IPS-18c (cell line): ENCODE measurements around the gene MYZAP.

Experiments used
- H3K4me3 ChIP-seq: 2 replicates; pipeline ENCODE4 v1.7.0; 2013; ENCODE audit warnings: low read depth, mild to moderate bottlenecking, low read length, moderate library complexity; ENCODE audit not compliant: insufficient read depth
- H3K9me3 ChIP-seq: one replicate; pipeline ENCODE4 v1.6.1; 2013; ENCODE audit warnings: mild to moderate bottlenecking, low read length, moderate library complexity; ENCODE audit not compliant: control insufficient read depth, insufficient read depth

MYZAP gene

GRCh38 chr15:57580866-57581265 is 10.8 kb upstream of the MYZAP start:
- Histone ChIP-seq H3K9me3 (no peaks in the 10 kb centered on the region), H3K4me3 (no peak overlapping the region)

GRCh38 chr15:57582090-57582489 is 9.6 kb upstream of the MYZAP start:
- Histone ChIP-seq H3K4me3 (no peak overlapping the region), H3K9me3 (no peaks in the 10 kb centered on the region)

- H3K4me3 ChIP-seq: no peak overlapping the region
- no peaks in the 10 kb centered on the region for H3K9me3 ChIP-seq
Observed at GRCh38 chr15:57583282-57583681, 8.4 kb upstream of the MYZAP start.

- Histone ChIP-seq H3K4me3 (no peak overlapping the region), H3K9me3 (no peaks in the 10 kb centered on the region)
Observed at GRCh38 chr15:57583720-57584119, 8.0 kb upstream of the MYZAP start.

- Histone ChIP-seq H3K4me3 (no peak overlapping the region), H3K9me3 (no peaks in the 10 kb centered on the region)
Observed at GRCh38 chr15:57586661-57587424, 4.9 kb upstream of the MYZAP start.

- no peak overlapping the region for H3K4me3 ChIP-seq
- H3K9me3 ChIP-seq: no peaks in the 10 kb centered on the region
Observed at GRCh38 chr15:57589281-57589680, 2.4 kb upstream of the MYZAP start.

GRCh38 chr15:57589754-57590153 is 1.9 kb upstream of the MYZAP start:
- Histone ChIP-seq H3K4me3 (no peak overlapping the region), H3K9me3 (no peaks in the 10 kb centered on the region)

GRCh38 chr15:57591237-57591821 is 375 bp upstream of the MYZAP start:
- Histone ChIP-seq H3K4me3 (peak overlapping the region; percentile 66), H3K9me3 (no peaks in the 10 kb centered on the region)

GRCh38 chr15:57592426-57592825 is 722 bp downstream of the MYZAP start:
- Histone ChIP-seq H3K9me3 (no peaks in the 10 kb centered on the region), H3K4me3 (no peak overlapping the region)

GRCh38 chr15:57592836-57593420 is 1.2 kb downstream of the MYZAP start:
- no peaks in the 10 kb centered on the region for H3K9me3 ChIP-seq
- no peak overlapping the region for H3K4me3 ChIP-seq

- H3K9me3 ChIP-seq: no peaks in the 10 kb centered on the region
- no peak overlapping the region for H3K4me3 ChIP-seq
Observed at GRCh38 chr15:57594479-57594878, 2.8 kb downstream of the MYZAP start.

- H3K4me3 ChIP-seq: no peak overlapping the region
Observed at GRCh38 chr15:57595011-57595866, 3.5 kb downstream of the MYZAP start.

GRCh38 chr15:57596301-57596855 is 4.7 kb downstream of the MYZAP start:
- Histone ChIP-seq H3K9me3 (no peaks in the 10 kb centered on the region), H3K4me3 (no peak overlapping the region)

More at GRCh38 chr15:57595011-57595866, 3.5 kb downstream of the MYZAP start:
- no peaks in the 10 kb centered on the region for H3K9me3 ChIP-seq

- no peak overlapping the region for H3K4me3 ChIP-seq
- H3K9me3 ChIP-seq: no peaks in the 10 kb centered on the region
Observed at GRCh38 chr15:57596978-57597377, 5.3 kb downstream of the MYZAP start.

GRCh38 chr15:57597431-57597830 is 5.7 kb downstream of the MYZAP start:
- Histone ChIP-seq H3K4me3 (no peak overlapping the region), H3K9me3 (no peaks in the 10 kb centered on the region)

- Histone ChIP-seq H3K9me3 (no peaks in the 10 kb centered on the region), H3K4me3 (no peak overlapping the region)
Observed at GRCh38 chr15:57598346-57598745, 6.6 kb downstream of the MYZAP start.

- Histone ChIP-seq H3K9me3 (no peaks in the 10 kb centered on the region), H3K4me3 (no peak overlapping the region)
Observed at GRCh38 chr15:57599296-57599810, 7.6 kb downstream of the MYZAP start.
